Activated CD4-positive, alpha-beta T cell treated with anti-CD3 and anti-CD28 coated beads, Interleukin-2, Interleukin-4, amounts not matched to agents 100 ng/mL and 50 ng/mL, durations not matched to agents 16 hours and 8 hours (primary cell): ENCODE data around the gene NUFIP2.
"Not testable (repeated sequence)": the region's sequence is repeated elsewhere in the genome, so short reads cannot be mapped to it uniquely, and the experiment has no call there.

Experiments used
- DNase-seq: peaks from one replicate; pipeline ENCODE4 v3.0.0-alpha.2; 2020; ENCODE audit warnings: low spot score

Gene NUFIP2

DNA sequence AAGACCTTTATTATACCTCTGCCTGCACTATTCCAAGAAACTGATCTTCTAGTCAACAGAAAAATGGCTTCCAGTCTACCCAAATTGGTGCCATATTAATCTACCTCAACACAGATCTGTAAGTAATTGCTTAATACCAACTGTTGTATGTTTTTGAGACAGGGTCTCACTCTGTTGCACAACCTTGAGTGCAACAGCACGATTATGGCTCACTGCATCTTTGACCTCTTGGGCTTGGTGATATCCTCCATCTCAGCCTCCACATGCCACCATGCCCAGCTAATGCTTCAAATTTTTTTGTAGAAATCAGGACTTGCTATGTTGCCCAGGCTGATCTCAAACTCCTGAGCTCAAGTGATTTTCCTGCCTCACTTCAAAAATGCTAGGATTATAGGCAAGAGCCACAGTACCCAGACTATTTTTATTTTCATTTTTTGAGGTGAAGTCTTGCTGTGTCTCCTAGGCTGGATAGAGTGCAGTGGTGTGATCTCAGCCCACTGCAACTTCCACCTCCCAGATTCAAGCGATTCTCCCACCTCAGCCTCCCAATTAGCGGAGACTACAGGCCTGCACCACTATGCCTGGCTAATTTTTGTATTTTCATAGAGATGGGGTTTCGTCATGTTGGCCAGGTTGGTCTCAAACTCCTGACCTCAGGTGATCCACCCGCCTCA is 14.4 kb downstream of the NUFIP2 start:
- no peak for DNase-seq

DNA sequence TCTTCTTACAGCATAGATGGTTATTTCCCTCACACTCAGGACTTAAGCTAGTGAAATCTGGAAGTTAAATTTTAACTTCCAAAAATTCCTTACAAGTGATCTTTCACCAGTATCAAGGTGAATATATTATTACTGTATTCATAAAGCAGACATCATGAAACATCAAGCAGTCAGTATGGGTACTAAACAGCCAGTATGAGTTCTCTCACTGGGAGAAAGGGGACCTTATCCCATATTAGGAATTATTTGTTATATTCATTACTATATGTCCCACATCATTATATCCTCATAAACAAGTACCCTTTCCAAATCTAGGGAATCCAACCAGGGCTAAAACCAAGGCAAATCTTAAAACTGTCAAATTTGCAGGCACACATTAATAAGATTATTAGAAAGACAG is 15.3 kb downstream of the NUFIP2 start:
- no peak for DNase-seq

DNA sequence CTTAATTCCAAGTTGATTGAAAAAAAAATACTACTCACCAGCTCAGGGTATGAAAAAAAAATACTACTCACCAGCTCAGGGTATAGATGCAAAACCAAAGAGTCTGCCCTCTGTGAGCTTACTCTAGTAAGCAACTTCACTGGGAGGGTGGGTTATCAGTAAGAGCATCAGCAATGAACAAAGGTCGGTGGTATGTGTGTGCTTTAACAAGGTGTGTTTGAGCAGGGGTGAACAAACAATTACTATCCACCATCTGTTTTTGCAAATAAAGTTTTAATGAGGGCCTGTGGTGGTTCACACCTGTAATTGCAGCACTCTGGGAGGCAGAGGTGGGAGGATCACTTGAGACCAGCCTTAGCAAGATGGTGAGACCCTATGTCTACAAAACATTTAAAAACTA is 20.0 kb downstream of the NUFIP2 start:
- no peak for DNase-seq

DNA sequence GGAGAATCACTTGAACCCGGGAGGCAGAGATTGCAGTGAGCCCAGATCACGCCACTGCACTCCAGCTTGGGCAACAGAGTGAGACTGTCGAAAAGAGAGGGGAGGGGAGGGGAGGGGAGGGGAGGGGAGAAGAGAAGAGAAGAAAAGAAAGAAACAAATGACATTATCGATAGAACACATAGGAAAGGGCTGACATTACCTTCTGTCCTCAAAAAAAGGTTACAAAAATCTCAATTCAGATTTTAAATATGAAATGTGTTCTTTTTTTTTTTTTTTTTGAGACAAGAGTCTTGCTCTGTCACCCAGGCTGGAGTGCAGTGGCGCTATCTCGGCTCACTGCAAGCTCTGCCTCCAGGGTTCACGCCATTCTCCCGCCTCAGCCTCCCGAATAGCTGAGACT is 22.0 kb downstream of the NUFIP2 start:
- not testable (repeated sequence) for DNase-seq

DNA sequence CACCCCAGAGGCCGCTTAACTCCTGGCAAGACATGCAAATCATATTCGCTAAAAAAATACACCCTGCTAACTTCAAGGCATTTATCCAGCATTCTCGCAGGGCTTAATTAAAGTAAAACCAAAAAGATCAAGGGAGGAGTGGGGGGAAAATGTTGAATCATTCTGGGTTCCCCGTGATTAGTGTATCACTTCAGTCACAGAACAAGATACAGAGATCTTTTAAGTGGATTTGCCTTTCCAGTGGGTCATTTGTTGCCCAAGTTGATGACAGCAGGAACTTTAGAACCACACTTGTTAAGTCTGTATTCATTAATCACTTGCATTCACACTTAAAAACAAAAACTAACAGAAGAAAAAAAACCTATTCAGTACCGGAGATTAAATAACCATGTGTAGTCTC is 30.0 kb downstream of the NUFIP2 start:
- DNase-seq = no peak

DNA sequence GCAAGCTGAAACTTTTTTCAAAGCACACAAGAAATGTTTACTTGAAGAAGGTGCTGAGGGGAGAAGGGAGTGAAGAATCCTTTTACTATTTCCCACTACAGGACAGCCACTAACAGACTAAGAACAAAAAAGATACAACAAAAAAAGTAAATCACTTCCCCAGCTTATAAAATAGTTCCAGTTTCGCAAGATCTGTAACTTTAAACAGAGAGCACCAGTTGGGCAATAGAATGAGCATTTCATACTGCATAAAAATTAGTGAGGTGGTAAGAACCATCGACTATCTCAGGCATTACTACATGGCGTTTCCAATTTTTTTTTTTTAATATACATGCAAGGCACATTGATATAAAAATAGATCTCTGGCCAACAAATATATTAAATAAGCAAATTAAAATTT is 36.2 kb downstream of the NUFIP2 start:
- DNase-seq = no peak

DNA sequence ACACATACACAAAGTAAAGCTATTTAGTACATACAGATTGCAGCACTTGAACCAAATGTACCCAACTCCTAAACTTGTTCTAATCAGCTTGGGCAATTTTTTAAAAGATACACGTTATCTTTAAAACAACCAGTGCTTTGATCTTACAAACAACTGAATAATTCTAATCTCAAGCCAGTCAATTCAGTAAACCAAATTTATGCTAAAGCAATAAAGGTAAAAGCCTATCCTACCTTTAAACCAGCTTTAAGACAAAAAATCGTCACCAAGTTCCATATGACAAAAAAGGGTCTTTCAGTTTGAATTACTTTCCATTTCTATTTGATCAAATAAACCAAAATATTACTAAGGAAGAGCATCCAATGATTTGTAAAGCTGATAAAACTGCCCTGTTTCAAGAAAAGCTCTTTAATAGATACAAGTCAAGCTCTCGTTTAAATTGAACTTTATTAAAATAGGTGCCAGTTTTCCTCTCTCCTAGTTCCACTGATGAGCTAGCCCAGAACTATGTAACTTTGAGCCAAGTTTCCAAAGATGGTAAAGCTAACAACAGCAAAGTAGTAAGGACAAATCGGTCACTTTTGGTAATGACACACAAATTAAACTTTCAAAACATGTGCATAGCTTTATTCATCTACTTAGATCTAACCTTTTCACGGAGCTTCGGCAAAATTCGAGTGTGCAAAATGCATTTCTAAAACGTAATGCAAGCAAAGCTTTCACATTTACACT is 37.0 kb downstream of the NUFIP2 start:
- peak; percentile 17 for DNase-seq

DNA sequence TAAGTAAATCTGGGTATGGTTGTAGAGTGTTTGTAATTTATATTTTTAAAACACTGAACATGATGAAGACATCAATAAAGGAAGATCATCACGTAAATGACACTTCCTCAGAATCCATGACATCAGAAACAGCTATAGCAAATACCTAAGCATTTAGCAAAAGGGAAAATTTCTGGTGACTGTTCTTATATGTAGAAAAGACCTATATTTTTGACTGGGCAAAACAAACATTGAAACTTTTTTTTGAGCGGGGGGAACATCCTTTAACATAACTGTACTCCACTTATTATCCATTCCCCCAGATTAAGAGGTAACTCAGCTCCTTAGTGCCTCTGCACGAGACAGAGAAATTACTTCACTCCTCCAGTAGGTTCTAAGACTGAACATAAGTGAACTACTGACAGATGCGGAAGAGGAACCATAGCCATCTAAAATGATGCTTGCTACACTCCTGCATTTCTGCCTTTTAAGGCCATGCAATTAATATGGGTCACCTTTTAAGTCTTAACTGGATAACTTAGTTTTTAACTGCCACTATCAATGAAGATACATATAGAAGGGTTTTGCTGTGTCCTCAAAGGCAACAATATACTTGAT is 37.9 kb downstream of the NUFIP2 start:
- DNase-seq = no peak

DNA sequence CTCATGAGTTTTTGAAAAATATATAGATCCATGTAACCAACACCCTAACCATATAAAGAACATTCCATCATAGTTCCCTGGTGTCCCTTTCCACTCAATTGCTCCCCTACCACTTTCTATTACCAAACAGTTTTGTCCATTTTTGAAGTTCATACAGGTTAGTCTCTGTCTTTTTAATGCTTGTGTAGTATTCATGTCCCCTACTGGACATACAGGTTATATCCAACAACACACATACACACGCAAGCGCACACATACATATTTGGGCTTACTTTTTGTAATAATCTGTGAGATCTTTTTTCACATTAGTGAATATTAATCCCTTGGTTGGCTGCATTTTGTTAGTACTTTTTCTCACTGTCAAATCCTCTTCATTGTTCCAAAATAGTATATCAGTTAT is 40.9 kb downstream of the NUFIP2 start:
- DNase-seq = no peak

DNA sequence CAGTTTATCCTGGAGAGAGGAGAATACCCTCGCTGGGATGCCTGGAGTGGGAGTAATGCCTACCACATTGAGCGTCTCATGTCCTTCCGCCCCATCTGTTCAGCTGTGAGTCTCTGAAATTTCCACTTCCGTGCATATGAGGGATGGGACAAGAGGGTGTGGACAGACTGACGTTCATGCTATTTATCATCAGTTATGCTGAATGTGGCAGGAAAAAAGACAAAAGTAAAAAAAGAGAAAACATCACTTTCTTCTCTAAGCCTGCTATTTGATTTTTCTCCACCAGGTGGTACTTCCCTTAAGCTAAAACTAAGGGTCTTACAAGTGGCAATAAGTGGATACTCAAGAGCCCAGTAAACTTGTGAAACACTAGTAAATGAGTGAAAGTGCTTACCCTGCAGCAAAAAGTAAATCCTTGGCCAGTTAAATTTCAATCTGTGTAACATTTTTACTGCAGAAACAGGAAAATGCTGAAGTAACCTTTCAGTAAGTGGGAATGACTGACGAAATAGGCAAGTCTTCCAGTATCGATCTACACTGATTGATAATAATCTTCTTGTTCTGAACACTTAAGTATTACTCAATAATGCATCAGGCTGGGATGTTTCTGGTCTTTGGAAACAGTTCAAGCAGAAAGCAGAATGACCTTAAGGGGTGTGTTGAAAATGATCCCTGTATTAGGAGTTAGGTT is 41.7 kb downstream of the NUFIP2 start:
- DNase-seq = peak; percentile 11

DNA sequence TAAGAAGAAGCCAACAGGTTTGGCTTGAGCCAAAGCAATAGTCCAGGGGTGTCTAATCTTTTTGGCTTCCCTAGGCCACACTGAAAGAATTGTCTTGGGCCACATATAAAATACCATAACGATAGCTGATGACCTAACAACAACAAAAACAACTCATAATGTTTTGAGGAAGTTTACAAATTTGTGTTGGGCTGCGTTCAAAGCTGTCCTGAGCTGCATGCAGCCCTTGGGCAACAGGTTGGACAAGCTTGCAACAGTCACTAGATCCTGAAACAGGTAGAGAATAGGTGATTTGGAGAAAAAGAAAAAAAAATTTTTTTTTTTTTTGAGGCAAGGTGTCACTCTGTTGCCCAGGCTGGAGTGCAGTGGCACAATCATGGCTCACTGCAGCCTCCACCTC is 42.8 kb downstream of the NUFIP2 start:
- DNase-seq = no peak

DNA sequence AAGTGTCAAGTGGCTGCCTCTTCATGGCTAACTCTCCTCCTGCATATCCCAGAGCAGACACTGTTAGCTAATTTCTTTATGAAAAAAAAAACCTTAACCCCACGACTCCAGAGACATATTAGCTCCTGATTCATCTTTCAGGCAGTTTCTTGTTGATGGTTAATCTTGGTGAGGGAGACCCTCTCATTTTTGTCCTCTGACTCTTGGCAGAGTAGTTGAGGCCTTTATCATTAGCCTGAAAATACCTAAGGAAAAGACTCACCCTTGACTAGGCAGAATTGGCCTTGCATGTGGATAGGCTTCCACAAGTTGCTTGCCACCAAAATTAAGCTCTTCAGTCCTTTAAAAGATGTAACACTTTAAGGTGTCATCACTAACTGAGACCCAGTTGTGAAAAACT is 43.3 kb downstream of the NUFIP2 start:
- no peak for DNase-seq

DNA sequence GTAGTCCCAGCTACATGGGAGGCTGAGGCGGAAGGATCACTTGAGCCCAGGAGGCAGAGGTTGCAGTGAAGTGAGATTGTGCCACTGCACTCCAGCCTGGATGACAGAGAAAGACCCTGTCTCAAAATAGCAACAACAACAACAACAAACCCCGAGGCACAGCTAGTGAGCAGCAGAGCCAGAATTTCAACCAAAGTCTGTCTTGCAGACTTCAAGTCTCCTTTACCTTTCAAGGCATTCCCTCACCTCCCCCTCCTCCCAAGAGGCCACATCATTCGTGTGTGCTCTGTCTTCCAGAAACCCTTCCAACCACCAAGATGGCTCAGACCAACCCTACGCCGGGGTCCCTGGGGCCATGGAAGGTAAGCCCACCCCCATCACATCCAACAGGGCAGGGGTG is 45.1 kb downstream of the NUFIP2 start:
- no peak for DNase-seq

DNA sequence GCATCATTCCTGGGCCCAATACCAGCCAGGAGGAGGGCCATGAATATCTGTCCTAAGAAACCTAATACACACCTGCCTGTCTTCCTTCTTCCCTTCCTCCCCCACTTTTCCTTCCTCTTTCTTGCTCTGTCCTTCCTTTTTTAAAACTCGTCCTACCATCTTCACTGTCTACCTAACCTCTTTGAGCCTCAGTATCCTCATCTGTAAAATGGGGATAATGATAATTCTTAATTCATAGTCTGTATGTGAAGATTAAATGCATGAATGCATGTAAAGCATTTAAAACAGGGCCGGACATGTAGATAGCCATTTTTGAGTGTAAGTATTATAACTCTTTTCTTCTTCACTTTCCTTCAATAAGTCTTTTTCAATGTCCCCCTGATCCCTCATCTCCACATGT is 46.7 kb downstream of the NUFIP2 start:
- DNase-seq = no peak

DNA sequence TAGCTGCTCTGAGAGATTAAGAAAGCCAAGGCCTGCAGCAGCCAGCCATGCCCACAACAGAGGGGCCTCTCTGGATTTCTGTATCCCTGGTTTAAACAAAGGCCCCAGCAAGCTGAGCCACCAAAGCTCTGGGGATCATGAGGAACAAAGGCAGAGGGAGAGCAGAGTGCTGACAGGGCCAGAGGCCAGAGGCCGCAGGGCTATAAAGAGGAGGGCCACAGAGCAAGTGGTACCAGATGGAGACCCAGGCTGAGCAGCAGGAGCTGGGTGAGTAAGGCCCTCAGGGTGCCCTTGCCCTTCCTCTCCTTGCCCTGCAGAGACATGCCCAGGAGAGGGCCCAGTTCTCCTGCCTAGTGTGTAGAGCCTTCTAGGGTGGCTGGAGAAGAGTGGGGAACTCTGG is 47.3 kb downstream of the NUFIP2 start, which contains the start of gene CRYBA1:
CRYBA1 (plus strand) TSS at position 232 of the 400 bp plus-strand sequence; CDS start at position 237, 5 bp downstream.
- no peak for DNase-seq

DNA sequence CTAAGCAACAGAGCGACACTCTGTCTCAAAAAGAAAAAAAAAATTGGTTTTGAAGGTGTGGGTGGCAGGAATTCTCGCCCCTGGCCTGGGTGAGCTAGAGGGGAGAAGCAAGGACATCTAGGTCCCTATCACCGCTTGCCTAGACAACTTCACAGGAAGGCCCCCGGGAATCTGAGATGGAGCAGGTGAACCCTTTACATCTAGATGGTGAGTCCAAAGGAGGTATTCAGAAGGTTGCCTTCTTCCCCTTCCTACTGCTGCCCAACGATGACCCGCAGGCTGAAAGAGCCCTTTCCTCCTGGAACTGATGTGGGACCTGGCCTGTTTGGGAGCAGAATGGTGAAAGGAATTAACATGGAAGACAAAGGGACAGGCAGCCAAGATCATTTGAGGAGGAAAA is 48.5 kb downstream of the NUFIP2 start:
- no peak for DNase-seq

DNA sequence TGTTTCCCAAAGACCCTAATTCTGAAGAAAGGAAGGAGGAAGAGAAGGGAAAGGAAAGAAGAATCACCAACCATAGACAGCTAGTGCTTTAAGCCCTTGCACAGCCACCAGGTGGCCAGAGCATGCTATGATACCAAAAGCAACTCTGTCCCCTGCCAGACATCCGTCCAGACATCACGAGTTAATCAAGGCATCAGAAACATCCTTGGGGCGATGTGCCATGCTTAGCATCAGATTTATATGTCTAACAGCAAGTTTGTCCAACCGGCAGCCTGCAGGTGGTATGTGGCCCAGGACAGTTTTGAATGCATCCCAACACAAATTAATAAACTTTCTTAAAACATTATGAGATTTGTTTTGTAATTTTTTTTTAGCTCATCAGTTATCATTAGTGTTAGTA is 50.2 kb downstream of the NUFIP2 start:
- DNase-seq = no peak

DNA sequence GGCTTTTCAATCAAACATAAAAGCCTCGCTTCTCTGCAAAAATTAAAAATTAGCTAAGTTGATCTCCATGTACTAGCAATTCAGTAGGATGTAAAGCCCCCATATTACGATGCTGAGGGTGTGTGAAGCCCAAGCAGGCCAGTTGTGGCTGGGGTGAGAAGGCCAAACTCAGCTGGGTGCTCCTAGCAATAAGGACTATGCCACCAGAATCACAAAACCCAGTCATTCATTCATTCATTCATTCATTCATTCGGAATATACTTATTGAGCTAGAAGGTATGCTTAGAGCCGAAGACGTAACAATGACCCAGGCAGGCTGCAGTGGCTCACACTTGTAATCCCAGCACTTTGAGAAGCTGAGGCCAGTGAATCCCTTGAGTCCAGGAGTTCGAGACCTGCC is 51.2 kb downstream of the NUFIP2 start:
- no peak for DNase-seq

DNA sequence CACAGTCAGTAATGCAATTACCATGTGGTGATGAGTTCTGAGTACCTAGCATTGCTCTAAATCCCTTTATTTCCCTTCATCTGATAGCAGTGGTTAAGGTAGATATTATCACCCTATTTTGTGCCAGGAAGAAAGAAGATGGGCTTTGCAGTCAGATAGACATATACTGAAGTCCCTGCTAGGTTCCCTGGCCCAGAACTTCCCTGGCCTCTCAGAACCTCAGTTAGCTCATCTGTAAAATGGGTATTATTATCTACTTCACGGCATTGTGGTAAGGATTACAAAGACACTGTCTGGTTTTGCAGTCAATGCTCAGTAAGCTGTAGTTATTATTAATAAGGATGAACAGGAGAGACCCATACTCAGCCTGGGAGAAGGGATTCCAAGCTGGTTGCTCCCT is 51.9 kb downstream of the NUFIP2 start:
- DNase-seq = no peak

DNA sequence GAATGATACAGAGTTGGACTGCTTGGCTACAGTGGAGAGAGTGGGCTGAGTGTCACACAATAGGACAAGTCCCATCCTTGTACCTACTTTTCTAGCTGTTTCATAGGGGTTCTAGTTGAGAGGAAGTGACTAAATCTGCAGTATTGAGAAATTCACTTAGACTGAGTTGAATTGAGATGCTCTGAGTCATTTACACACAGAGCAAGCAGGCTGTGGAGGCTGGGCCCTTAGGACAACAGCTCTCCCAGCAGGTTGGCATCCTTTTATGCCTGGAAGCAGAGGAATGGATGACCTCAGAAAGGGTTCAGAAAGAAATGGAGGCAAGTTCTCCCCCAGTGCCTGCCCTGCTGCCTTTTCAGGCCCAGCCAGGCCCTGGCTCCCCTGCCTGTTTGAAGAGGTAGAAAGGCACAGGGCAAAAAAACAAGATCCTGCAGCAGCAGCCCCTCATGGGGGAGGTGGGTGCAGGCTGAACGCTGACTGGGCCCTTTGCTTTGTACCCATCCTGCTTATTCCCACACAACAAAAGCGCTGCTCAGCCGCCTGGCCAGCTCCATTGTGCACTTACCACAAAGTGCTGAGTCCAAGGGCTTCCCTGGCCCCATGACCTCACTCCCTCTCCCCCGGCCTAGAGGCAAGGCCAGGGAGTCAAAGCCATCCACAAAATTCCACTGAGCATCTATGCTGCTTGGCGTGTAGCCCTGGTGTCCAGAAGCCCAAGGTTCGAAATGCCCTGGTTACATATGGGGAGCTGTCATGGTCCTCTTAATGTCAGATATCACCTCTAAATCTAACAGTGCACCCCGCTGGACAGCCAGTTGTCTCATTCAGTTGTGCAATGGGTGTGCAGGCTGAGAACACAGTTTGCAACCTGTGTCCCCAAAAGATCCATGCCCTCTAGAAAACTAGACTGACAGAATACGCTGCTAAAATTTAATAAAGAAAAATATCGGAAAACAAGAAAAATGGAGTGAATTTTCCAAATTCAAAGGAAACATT is 52.7 kb downstream of the NUFIP2 start:
- peak; percentile 76 for DNase-seq

DNA sequence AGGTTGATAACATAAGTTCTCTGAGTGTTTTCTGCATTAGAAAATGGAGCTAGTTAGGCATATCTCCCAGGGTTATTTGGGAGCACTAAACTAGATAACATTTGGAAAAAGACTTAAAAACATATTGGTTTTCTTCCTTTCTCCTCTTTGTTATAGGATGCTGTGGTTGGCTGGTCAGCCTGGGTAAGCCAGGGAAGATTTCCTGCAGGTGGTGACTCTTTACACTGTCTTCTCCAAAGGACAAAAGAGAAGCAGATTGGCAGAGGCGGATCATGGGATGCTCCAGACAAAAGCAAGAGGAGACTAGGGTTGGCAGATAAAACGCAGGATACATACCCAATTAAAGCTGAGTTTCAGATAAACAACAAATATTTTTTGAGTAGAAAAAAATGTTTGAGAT is 53.5 kb downstream of the NUFIP2 start:
- DNase-seq = no peak
